Neural crest cell (in vitro differentiated cells): ENCODE measurements around the gene PLCB1. TPM values are rescaled to one million over a fixed set of nuclear protein-coding genes. Genes with fewer than 3 reads are reported as not detected.

Source experiments
- DNase-seq: peaks from one replicate; pipeline ENCODE4 v3.0.0; 2021; ENCODE audit warnings: low read depth, mixed read lengths, low spot score
- H3K27ac Mint-ChIP-seq: one replicate; pipeline ENCODE4 v1.8.0; 2021; ENCODE audit warnings: mild to moderate bottlenecking, mixed read lengths; ENCODE audit not compliant: unreplicated experiment
- H3K27me3 Mint-ChIP-seq: 2 replicates; pipeline ENCODE4 v1.8.0; 2021; ENCODE audit warnings: low read depth, mild to moderate bottlenecking, mixed read lengths
- H3K36me3 Mint-ChIP-seq: 2 replicates; pipeline ENCODE4 v1.8.0; 2021; ENCODE audit warnings: low read depth, mild to moderate bottlenecking, mixed read lengths
- H3K4me1 Mint-ChIP-seq: 2 replicates; pipeline ENCODE4 v1.8.0; 2021; ENCODE audit warnings: mixed read lengths
- H3K4me3 Mint-ChIP-seq: one replicate; pipeline ENCODE4 v1.8.0; 2021; ENCODE audit warnings: mild to moderate bottlenecking, mixed read lengths
- H3K9me3 Mint-ChIP-seq: 2 replicates; pipeline ENCODE4 v1.8.0; 2021; ENCODE audit warnings: mixed read lengths
- CTCF ChIP-seq: fragments of 200-600 bp; sonication (generic); conservative IDR thresholded peaks from 2 replicates; pipeline ENCODE4 v1.5.0; 2021; ENCODE audit warnings: antibody characterized with exemption, mild to moderate bottlenecking
- total RNA-seq: library from RNA; stranded (reverse); gene quantifications from 2 replicates; pipeline ENCODE4 v1.2.1, GENCODE V29; 2021

The PLCB1 gene
- total RNA-seq, 1 donor from 2014 or later = 13.7 TPM

GRCh38 chr20:8573686-8574085 is 441.6 kb downstream of the PLCB1 start:
- H3K9me3 Mint-ChIP-seq = peaks cover 2% of the 10 kb centered on the region

GRCh38 chr20:8575114-8575513 is 443.0 kb downstream of the PLCB1 start:
- no peaks in the 10 kb centered on the region for H3K27me3 Mint-ChIP-seq
- no peak for TF ChIP-seq CTCF
- no peaks in the 10 kb centered on the region for H3K36me3 Mint-ChIP-seq
- H3K4me1 Mint-ChIP-seq = peaks cover 8% of the 10 kb centered on the region
- DNase-seq = no peak
- H3K27ac Mint-ChIP-seq = no peak overlapping the region
- no peak overlapping the region for H3K4me3 Mint-ChIP-seq
- H3K9me3 Mint-ChIP-seq = peaks cover 2% of the 10 kb centered on the region

More at GRCh38 chr20:8573686-8574085, 441.6 kb downstream of the PLCB1 start:
- no peak overlapping the region for H3K27ac Mint-ChIP-seq
- H3K36me3 Mint-ChIP-seq = no peaks in the 10 kb centered on the region
- H3K4me3 Mint-ChIP-seq = no peak overlapping the region
- no peaks in the 10 kb centered on the region for H3K27me3 Mint-ChIP-seq
- DNase-seq = no peak
- no peak for TF ChIP-seq CTCF
- peaks cover 8% of the 10 kb centered on the region for H3K4me1 Mint-ChIP-seq

- Mint-ChIP-seq H3K36me3 (no peaks in the 10 kb centered on the region), H3K27me3 (no peaks in the 10 kb centered on the region), H3K27ac (no peak overlapping the region), H3K4me1 (peaks cover 12% of the 10 kb centered on the region), H3K4me3 (no peak overlapping the region), H3K9me3 (peaks cover 2% of the 10 kb centered on the region)
- TF ChIP-seq CTCF = no peak
- DNase-seq = no peak
These were observed 446.2 kb downstream of the PLCB1 start for GRCh38 chr20:8578161-8578865.

- TF ChIP-seq CTCF = no peak
- peaks cover 2% of the 10 kb centered on the region for H3K9me3 Mint-ChIP-seq
- H3K27me3 Mint-ChIP-seq = no peaks in the 10 kb centered on the region
- peaks cover 16% of the 10 kb centered on the region for H3K4me1 Mint-ChIP-seq
- H3K36me3 Mint-ChIP-seq = no peaks in the 10 kb centered on the region
- H3K4me3 Mint-ChIP-seq = no peak overlapping the region
- no peak overlapping the region for H3K27ac Mint-ChIP-seq
- DNase-seq = no peak
These were observed 447.0 kb downstream of the PLCB1 start for GRCh38 chr20:8579035-8579434.

GRCh38 chr20:8581446-8582183 is 449.5 kb downstream of the PLCB1 start:
- H3K4me1 Mint-ChIP-seq = peaks cover 8% of the 10 kb centered on the region
- no peaks in the 10 kb centered on the region for H3K36me3 Mint-ChIP-seq
- no peaks in the 10 kb centered on the region for H3K27me3 Mint-ChIP-seq
- no peak for TF ChIP-seq CTCF
- DNase-seq = no peak
- peaks cover 2% of the 10 kb centered on the region for H3K9me3 Mint-ChIP-seq
- no peak overlapping the region for H3K4me3 Mint-ChIP-seq
- no peak overlapping the region for H3K27ac Mint-ChIP-seq
